ENCODE data around the gene NLRP5. TPM values are rescaled to one million over a fixed set of nuclear protein-coding genes. Genes with fewer than 3 reads are reported as not detected.

NLRP5 gene
- total and polyA plus RNA-seq, 2 of the 8 experiments (the other 6 are each of a cell fraction or from before 2014, with no cell fraction given): not detected

DNA sequence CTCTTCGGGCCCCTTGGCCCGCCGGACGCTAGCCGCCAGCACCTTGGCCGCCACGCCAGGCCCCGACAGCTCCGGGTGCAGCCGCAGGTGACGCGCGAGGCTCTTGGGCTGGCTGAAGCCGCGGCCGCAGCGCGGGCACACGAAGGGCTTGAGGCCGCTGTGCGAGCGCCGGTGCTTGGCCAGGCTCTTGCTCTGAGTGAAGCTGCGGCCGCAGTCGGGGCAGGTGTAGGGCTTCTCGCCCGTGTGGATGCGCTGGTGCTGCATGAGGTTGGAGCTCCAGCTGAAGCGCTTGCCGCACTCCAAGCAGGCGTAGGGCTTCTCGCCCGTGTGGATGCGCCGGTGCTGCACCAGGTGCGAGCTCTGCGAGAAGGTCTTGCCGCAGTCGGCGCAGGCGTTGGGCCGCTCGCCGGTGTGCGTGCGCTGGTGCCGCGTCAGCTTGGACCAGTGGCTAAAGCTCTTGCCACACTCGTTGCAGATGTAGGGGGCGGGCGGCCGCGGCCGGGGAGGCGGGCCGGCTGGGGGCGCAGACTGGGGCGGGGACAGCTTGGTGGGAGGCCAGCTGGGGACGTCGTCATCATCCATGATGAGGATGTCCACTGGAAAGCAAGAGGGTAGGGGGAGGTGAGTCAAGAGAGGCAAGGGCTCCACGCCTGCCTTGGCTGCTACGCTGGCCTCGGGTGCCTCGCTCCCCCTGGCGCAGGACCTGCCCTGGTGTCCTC is 102.1 kb downstream of the NLRP5 start:
- Histone ChIP-seq H4K91ac (replicated peaks; ENCODE audit: insufficient read length, low read length) (no peak overlapping the region), H3K79me1 (ENCODE audit: low read depth, low read length) (peaks cover 21% of the 10 kb centered on the region), H3K27ac (ENCODE audit: low read depth, low read length) (no peak overlapping the region; the same call in 1 of the 2 replicates), H3K36me3 (ENCODE audit: control insufficient read depth in 2 of 4, insufficient read depth in 4 of 4, low read length in 3 of 4) (peaks cover 2 to 13% (median 8%) of the 10 kb centered on the region in 4 experiments; a peak in 3 of 8 replicates), H3K23me2 (ENCODE audit: low read depth, low read length) (no peaks in the 10 kb centered on the region), H3K4me2 (ENCODE audit: insufficient read depth in 1 of 2, low read depth in 2 of 2, low read length in 2 of 2) (no peak overlapping the region), H3K9ac (replicated peaks in 1 of 4; ENCODE audit: extremely low read depth in 1 of 4, low read depth in 3 of 4, low read length in 3 of 4) (no peak overlapping the region), H2BK120ac (replicated peaks; ENCODE audit: low read depth, low read length) (no peak overlapping the region), H3K4me1 (replicated peaks in 1 of 4; ENCODE audit: control insufficient read depth in 3 of 4, insufficient read depth in 4 of 4, low read length in 3 of 4) (peaks cover 0 to 15% (median 5%) of the 10 kb centered on the region in 4 experiments; a peak in 5 of 7 replicates), H2BK5ac (ENCODE audit: low read depth, low read length) (no peak overlapping the region; the same call in 1 of the 2 replicates), H3K4ac (replicated peaks; ENCODE audit: insufficient read length, low read depth, low read length) (no peak overlapping the region), H3K4me3 (ENCODE audit: extremely low read depth in 1 of 4, insufficient read depth in 2 of 4, low read depth in 3 of 4, low read length in 4 of 4) (no peak overlapping the region), H3K27me3 (replicated peaks in 1 of 4; ENCODE audit: control insufficient read depth in 3 of 4, extremely low read depth in 1 of 4, insufficient read depth in 3 of 4, low read length in 3 of 4) (no peaks in the 10 kb centered on the region), H3K79me2 (ENCODE audit: control insufficient read depth in 1 of 2, insufficient read depth in 2 of 2, low read length in 2 of 2) (peaks cover 0 to 41% of the 10 kb centered on the region in 2 experiments; a peak in 2 of 4 replicates), H3K9me3 (ENCODE audit: insufficient read depth in 2 of 2, low read depth in 1 of 2, low read length in 1 of 2) (no peaks in the 10 kb centered on the region), H2BK15ac (ENCODE audit: low read length) (no peak overlapping the region), H4K5ac (ENCODE audit: insufficient read length, low read depth, low read length) (no peak overlapping the region), H2AFZ (ENCODE audit: low read length) (no peak overlapping the region), H2AK5ac (ENCODE audit: low read depth, low read length) (no peak overlapping the region), H3K14ac (ENCODE audit: insufficient read length) (no peak overlapping the region), H3K56ac (replicated peaks; ENCODE audit: insufficient read length, low read depth, low read length) (no peak overlapping the region), H4K8ac (ENCODE audit: extremely low read depth, insufficient read depth, low read length) (peak overlapping the region; percentile 15), H3K23ac (ENCODE audit: insufficient read length) (no peak overlapping the region), H4K20me1 (replicated peaks in 1 of 2; ENCODE audit: control insufficient read depth in 1 of 2, insufficient read depth in 2 of 2, low read length in 2 of 2) (peaks cover 23 to 30% of the 10 kb centered on the region in 2 experiments), H3K18ac (ENCODE audit: extremely low read depth, low read length) (no peak overlapping the region), H2BK12ac (ENCODE audit: low read depth, low read length) (no peak overlapping the region), H2BK20ac (ENCODE audit: low read length) (no peak overlapping the region)
- POLR2A ChIA-PET (ENCODE audit: partially characterized antibody): no interaction called here
- WGBS, 2 experiments (ENCODE audit: extremely low coverage in 1 of 2, insufficient coverage in 1 of 2, insufficient read length in 1 of 2, insufficient replicate concordance in 2 of 2, low coverage in 1 of 2, low lambda C conversion rate in 2 of 2, missing lambda C conversion rate in 1 of 2): 94% methylated on average over 42 of the region's 66 CpGs; no CpG with 5 or more reads in 1 of the 2 experiments
- CTCF ChIA-PET (ENCODE audit: partially characterized antibody): interaction anchor here (2.0 to 4.4 kb wide), 2 partner anchors 10 to 12 kb away, joined by 6 to 20 read pairs; no protein-coding TSS in a partner anchor
- FAIRE-seq (no peak), DNase-seq (ENCODE audit: low read depth in 1 of 2, low spot score in 2 of 2) (no peak)
- TF ChIP-seq KDM1A (IDR thresholded peaks at IDR 0.05; ENCODE audit: borderline replicate concordance, low read length) (no peak), SIX5 (IDR thresholded peaks at IDR 0.05; ENCODE audit: low read depth, low read length) (no peak), BCL11A (IDR thresholded peaks at IDR 0.05; ENCODE audit: low read depth in 2 of 2, low read length in 2 of 2) (no peak), EP300 (IDR thresholded peaks at IDR 0.05; ENCODE audit: borderline replicate concordance in 1 of 2, low read depth in 2 of 2, low read length in 2 of 2) (no peak), RXRA (IDR thresholded peaks at IDR 0.05; ENCODE audit: insufficient read depth, low read depth, low read length) (no peak), TAF1 (IDR thresholded peaks at IDR 0.05; ENCODE audit: low read depth, low read length) (no peak), SP4 (IDR thresholded peaks at IDR 0.05; ENCODE audit: low read length) (no peak), CREB1 (IDR thresholded peaks at IDR 0.05) (no peak), SRF (IDR thresholded peaks at IDR 0.05; ENCODE audit: low read depth, low read length) (no peak)
- TF ChIP-seq, protein P1, sequence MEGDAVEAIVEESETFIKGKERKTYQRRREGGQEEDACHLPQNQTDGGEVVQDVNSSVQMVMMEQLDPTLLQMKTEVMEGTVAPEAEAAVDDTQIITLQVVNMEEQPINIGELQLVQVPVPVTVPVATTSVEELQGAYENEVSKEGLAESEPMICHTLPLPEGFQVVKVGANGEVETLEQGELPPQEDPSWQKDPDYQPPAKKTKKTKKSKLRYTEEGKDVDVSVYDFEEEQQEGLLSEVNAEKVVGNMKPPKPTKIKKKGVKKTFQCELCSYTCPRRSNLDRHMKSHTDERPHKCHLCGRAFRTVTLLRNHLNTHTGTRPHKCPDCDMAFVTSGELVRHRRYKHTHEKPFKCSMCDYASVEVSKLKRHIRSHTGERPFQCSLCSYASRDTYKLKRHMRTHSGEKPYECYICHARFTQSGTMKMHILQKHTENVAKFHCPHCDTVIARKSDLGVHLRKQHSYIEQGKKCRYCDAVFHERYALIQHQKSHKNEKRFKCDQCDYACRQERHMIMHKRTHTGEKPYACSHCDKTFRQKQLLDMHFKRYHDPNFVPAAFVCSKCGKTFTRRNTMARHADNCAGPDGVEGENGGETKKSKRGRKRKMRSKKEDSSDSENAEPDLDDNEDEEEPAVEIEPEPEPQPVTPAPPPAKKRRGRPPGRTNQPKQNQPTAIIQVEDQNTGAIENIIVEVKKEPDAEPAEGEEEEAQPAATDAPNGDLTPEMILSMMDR (IDR thresholded peaks at IDR 0.05; ENCODE audit: control extremely low read depth in 1 of 3, insufficient read depth in 1 of 3, low read depth in 1 of 3, low read length in 3 of 3): no peak
